Activated T-helper 17 cell treated with anti-CD3 and anti-CD28 coated beads, Interleukin-2, amount 50 U/mL, for 72 hours (primary cell): Measurements from ENCODE around the gene CHD2. TPM values are rescaled to one million over a fixed set of nuclear protein-coding genes. Genes with fewer than 3 reads are reported as not detected.
"Not testable (repeated sequence)": the region's sequence is repeated elsewhere in the genome, so short reads cannot be mapped to it uniquely, and the experiment has no call there.

Experiments
- ATAC-seq: fragments of 150-1000 bp; cut with Tn5 transposase; replicated peaks from 2 replicates; pipeline ENCODE4 v1.10.0; 2021; ENCODE audit warnings: mild to moderate bottlenecking, moderate library complexity
- H3K27ac Mint-ChIP-seq: one replicate; pipeline ENCODE4 v1.8.0; 2022; ENCODE audit warnings: mixed read lengths
- H3K27me3 Mint-ChIP-seq: one replicate; pipeline ENCODE4 v1.8.0; 2022; ENCODE audit warnings: mixed read lengths
- H3K36me3 Mint-ChIP-seq: one replicate; pipeline ENCODE4 v1.8.0; 2022; ENCODE audit warnings: low read depth, mild to moderate bottlenecking, mixed read lengths
- H3K4me1 Mint-ChIP-seq: one replicate; pipeline ENCODE4 v1.8.0; 2022; ENCODE audit warnings: mixed read lengths
- H3K4me3 Mint-ChIP-seq: one replicate; pipeline ENCODE4 v1.8.0; 2022; ENCODE audit warnings: mild to moderate bottlenecking, mixed read lengths
- H3K9me3 Mint-ChIP-seq: one replicate; pipeline ENCODE4 v1.8.0; 2022; ENCODE audit warnings: mixed read lengths
- total RNA-seq, 2 donors: library from RNA; stranded (reverse); gene quantifications; one replicate each; pipeline ENCODE4 v1.2.3, GENCODE V29; 2022

The CHD2 gene
- total RNA-seq, 2 donors from 2014 or later, result 159 to 357 TPM

DNA sequence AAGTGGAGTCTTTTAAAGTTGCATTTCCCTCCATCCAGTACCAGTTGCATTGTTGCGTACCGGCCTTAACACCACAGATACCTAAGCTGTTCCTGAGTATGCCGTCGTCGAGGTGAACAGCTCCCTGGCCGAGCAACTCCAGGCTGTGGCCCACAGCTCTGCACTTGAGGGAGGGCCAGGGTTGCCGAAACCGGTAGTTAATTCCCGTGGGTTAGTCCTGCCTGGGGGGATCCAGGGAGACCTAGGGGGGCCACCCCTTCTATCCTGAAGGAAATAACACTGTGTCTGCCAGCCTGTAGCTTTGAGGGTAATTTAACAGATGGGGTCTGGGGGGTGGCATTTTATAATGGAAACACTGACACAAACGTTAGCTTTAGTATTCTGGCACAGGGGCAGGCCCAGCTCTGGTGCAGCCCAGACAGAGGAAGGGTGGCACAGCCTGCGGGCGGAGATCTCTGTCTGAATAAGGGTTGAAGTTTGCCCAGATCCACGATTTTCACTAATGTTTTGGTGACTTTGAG lies 128.0 kb downstream of the CHD2 start:
- H3K4me1 Mint-ChIP-seq, result peaks cover 29% of the 10 kb centered on the region
- peak overlapping the region; percentile 87 for H3K27ac Mint-ChIP-seq
- H3K4me3 Mint-ChIP-seq, result peak overlapping the region; percentile 1
- H3K9me3 Mint-ChIP-seq, result no peaks in the 10 kb centered on the region
- ATAC-seq, result no peak
- no peaks in the 10 kb centered on the region for H3K27me3 Mint-ChIP-seq
- peaks cover 7% of the 10 kb centered on the region for H3K36me3 Mint-ChIP-seq

- Mint-ChIP-seq H3K4me3 (peak overlapping the region; percentile 1), H3K9me3 (no peaks in the 10 kb centered on the region), H3K27me3 (no peaks in the 10 kb centered on the region), H3K36me3 (peaks cover 7% of the 10 kb centered on the region), H3K27ac (peak overlapping the region; percentile 87), H3K4me1 (peaks cover 25% of the 10 kb centered on the region)
- peak; percentile 15 for ATAC-seq
Measured at GRCh38 chr15:93028632-93029213, 128.6 kb downstream of the CHD2 start.

GRCh38 chr15:93029214-93029835 lies 129.2 kb downstream of the CHD2 start:
- peaks cover 23% of the 10 kb centered on the region for H3K4me1 Mint-ChIP-seq
- no peaks in the 10 kb centered on the region for H3K27me3 Mint-ChIP-seq
- peaks cover 7% of the 10 kb centered on the region for H3K36me3 Mint-ChIP-seq
- H3K27ac Mint-ChIP-seq, result peak overlapping the region; percentile 87
- ATAC-seq, result no peak
- H3K4me3 Mint-ChIP-seq, result peak overlapping the region; percentile 11
- no peaks in the 10 kb centered on the region for H3K9me3 Mint-ChIP-seq

DNA sequence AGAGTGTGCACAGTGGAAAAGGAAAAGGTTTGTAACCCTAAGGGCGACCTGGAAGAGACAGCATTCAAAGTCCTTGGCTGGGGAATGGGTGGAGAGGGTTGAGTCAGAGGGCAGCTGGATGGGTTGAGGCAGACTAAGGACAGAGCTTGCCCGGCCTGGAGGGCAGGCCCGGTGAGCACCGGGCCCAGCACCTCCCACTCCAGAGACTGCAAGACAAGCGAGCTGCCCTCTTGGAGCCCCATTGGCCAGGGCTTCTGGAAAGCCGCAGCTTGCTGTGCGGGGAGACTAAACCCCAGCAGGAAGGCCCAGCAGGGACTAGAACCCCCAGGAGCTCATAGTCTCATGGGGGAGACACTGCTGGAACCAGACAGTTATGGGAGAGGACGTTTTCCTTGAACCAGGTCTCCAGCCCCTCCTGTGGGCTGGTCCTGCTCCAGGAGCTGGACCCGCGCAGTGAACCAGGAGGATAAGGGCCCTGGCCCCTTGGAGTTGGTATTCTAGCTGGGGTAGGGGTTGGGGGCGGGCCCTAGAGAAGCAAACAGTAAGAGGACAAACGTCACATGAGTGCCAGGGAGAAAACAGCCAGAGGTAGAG lies 129.8 kb downstream of the CHD2 start:
- peak; percentile 17 for ATAC-seq
- H3K4me3 Mint-ChIP-seq, result peak overlapping the region; percentile 11
- H3K4me1 Mint-ChIP-seq, result peaks cover 17% of the 10 kb centered on the region
- peaks cover 7% of the 10 kb centered on the region for H3K36me3 Mint-ChIP-seq
- H3K27me3 Mint-ChIP-seq, result no peaks in the 10 kb centered on the region
- peak overlapping the region; percentile 87 for H3K27ac Mint-ChIP-seq
- H3K9me3 Mint-ChIP-seq, result no peaks in the 10 kb centered on the region

DNA sequence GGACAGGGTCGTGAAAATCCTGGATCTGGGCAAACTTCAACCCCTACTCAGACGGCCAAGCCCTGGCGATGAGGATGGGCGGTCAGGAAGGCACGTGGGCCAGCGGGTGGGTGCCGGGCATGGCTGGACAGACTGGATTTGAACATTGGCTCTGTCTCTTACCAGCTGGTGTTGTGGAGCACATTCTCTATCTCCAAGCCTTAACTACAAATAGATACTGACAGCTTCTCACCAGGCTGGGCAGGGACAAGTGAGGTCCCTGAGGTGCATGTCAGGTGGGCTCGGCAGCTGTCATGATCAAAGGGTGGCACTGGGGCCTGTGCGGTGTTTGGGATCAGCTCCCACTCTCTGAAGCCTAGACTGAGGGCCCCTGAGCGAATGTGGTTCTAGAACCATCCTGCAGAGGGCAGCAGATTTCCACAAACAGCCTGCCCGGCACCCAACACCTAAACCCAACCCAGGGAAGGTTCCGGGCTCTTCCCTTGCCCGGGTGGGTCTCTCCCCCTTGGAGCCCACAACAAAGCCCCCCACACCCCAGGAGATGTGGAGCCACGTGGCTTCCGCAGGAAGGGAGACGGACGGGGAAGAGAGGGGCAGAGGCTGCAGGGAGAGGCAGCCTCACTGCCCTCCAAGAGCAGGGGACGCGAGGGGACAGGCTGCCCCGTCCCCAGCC lies 130.4 kb downstream of the CHD2 start:
- Mint-ChIP-seq H3K4me3 (peak overlapping the region; percentile 11), H3K36me3 (peaks cover 7% of the 10 kb centered on the region), H3K9me3 (no peaks in the 10 kb centered on the region), H3K4me1 (peaks cover 15% of the 10 kb centered on the region), H3K27ac (peak overlapping the region; percentile 87), H3K27me3 (no peaks in the 10 kb centered on the region)
- peak; percentile 76 for ATAC-seq

- no peak overlapping the region for H3K4me3 Mint-ChIP-seq
- peak overlapping the region; percentile 73 for H3K27ac Mint-ChIP-seq
- no peak for ATAC-seq
- no peaks in the 10 kb centered on the region for H3K27me3 Mint-ChIP-seq
- peaks cover 17% of the 10 kb centered on the region for H3K4me1 Mint-ChIP-seq
- no peaks in the 10 kb centered on the region for H3K9me3 Mint-ChIP-seq
- peaks cover 7% of the 10 kb centered on the region for H3K36me3 Mint-ChIP-seq
Measured at GRCh38 chr15:93031103-93031464, 131.0 kb downstream of the CHD2 start.

DNA sequence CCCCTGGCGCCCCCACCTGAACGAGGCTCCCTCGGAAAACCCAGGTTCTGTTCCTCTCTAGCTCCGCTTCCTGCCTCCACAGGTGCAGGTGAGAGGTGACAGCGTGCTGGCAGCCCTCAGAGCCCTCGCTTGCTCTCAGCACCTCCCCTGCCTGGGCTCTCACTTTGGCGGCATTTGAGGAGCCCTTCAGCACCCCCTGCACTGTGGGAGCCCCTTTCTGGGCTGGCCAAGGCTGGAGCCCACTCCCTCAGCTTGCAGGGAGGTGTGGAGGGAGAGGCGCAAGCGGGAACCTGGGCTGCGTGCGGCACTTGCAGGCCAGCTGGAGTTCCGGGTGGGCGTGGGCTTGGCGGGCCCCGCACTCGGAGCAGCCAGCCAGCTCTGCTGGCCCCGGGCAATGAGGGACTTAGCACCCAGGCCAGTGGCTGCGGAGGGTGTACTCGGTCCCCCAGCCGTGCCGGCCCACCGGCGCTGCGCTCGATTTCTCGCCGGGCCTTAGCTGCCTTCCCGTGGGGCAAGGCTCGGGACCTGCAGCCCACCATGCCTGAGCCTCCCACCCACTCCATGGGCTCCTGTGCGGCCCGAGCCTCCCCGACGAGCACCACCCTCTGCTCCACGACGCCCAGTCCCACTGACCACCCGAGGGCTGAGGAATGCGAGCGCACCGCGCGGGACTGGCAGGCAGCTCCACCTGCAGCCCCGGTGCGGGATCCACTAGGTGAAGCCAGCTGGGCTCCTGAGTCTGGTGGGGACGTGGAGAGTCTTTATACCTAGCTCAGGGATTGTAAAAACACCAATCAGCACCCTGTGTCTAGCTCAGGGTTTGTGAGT lies 131.6 kb downstream of the CHD2 start:
- Mint-ChIP-seq H3K27ac (peak overlapping the region; percentile 73), H3K4me1 (peaks cover 19% of the 10 kb centered on the region)
- not testable (repeated sequence) for H3K4me3 Mint-ChIP-seq, H3K27me3 Mint-ChIP-seq, ATAC-seq, H3K36me3 Mint-ChIP-seq, H3K9me3 Mint-ChIP-seq

DNA sequence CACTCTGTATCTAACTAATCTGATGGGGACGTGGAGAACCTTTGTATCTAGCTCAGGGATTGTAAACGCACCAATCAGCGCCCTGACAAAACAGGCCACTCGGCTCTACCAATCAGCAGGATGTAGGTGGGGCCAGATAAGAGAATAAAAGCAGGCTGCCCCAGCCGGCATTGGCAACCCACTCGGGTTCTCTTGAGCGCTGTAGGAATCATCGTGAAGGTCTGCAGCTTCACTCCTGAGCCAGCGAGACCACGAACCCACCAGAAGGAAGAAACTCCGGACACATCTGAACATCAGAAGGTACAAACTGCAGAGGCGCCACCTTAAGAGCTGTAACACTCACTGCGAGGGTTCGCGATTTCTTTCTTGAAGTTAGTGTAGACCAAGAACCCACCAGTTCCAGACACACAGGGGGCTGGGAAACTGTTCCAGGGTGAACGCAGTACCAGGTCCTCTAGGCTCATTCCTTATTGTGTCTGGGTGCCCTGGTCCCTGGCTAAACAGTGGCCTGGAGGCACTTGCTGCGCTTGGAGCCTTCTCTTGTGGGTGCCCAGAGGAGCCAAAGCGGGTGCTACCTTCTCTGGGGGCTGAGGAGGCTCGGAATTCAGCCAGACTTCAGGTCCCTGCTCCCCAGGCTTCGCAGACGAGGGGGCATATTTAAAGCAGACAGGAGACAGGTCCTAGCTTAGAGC lies 132.5 kb downstream of the CHD2 start:
- ATAC-seq, H3K4me3 Mint-ChIP-seq, H3K9me3 Mint-ChIP-seq, H3K27me3 Mint-ChIP-seq, H3K36me3 Mint-ChIP-seq, H3K27ac Mint-ChIP-seq: not testable (repeated sequence)
- H3K4me1 Mint-ChIP-seq, result peaks cover 19% of the 10 kb centered on the region

DNA sequence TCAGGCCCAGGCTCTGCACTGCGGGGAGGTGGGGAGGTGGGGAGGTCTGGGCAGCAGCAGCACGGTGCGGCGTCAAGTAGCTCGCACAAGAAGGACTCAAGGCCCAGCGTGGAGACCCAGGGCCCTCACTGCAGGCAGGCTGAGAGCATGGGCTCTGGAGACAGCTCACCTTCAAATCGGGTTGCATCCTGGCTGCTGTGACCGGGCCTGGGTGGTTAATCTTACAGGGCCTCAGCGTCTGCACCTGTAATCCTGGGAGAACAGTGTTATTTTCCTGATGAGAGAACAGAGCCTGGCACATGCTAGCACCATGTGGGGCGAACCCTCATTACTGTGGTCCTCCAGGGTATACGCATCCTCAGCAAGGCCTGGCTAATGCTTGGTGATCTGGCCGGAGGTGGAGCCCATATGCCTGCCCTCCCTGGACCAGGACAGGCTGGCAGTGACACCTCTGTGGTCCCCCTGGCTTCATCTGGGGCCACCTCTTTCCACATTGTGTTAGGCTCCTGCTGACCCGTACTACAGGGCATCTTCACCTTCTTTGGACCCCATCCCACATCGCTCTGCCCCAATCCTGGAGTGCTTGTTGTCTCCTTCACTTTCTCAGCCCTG lies 133.4 kb downstream of the CHD2 start:
- H3K9me3 Mint-ChIP-seq, result no peaks in the 10 kb centered on the region
- ATAC-seq, result no peak
- H3K27me3 Mint-ChIP-seq, result no peaks in the 10 kb centered on the region
- H3K4me3 Mint-ChIP-seq, result no peak overlapping the region
- no peak overlapping the region for H3K27ac Mint-ChIP-seq
- no peaks in the 10 kb centered on the region for H3K36me3 Mint-ChIP-seq
- H3K4me1 Mint-ChIP-seq, result peaks cover 19% of the 10 kb centered on the region

DNA sequence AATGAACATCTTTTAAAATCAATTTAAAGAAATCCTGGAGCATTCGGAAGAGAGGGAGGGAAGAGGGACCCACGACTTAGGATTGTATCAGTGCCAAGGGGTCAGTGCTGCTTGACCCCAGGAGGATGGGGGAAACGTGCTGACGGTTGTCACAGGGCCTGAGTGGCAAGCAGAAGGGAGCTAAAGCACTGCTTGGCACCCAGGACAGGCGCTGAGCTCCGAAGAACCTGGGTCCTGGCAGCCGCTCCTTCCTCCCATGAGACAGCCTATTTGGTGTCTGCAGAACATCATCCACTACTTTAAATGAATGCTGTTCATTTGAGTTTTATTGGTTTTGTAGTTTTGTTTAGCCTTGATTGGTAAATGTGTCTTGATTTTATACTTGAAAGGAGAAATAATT lies 134.4 kb downstream of the CHD2 start:
- Mint-ChIP-seq H3K4me3 (no peak overlapping the region), H3K36me3 (no peaks in the 10 kb centered on the region), H3K9me3 (no peaks in the 10 kb centered on the region), H3K27ac (peak overlapping the region; percentile 11), H3K27me3 (no peaks in the 10 kb centered on the region), H3K4me1 (peaks cover 16% of the 10 kb centered on the region)
- ATAC-seq, result no peak

DNA sequence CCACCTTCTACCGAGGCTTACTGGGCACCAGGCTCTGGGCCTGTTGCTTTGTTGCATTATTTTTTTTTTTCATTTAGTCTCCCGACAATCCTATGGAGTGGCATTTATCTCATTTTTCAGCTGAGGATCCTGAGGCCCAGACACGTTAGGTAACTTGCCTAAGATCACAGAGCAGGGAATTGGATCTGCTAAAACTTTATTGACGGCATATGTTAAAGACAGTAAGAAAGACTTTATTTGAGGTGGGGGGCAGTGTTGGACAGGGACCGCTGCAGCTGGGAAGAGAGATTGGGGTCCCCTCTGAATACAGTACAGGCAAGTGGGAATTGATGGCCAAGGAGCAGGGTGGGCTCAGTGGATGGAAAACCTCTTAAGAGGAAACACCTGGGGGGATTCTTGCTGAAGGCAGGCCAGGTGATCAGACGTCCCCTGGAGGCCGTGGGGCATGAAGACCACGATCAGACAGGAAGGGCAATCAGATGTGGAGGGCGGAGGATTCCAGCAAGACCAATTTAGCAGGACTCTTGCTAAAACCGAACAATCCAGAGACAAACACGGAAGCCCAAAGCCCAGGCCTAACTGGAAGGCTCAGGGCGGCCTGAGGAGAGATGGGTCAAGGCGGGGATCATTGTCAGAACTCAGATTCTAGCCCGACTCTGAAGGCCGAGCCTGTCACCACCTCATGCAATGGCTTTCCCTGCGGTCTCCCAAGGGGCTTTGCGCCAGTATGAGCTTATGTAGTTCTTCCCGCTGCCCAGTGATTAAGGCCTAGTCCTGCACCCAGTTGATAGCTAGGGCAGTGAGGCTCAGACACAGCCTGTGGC lies 135.2 kb downstream of the CHD2 start:
- Mint-ChIP-seq H3K4me3 (no peak overlapping the region), H3K27me3 (no peaks in the 10 kb centered on the region)
- peak; percentile 16 for ATAC-seq

GRCh38 chr15:93035953-93036810 lies 136.1 kb downstream of the CHD2 start:
- peaks cover 4% of the 10 kb centered on the region for H3K4me1 Mint-ChIP-seq
- ATAC-seq, result peak; percentile 76
- H3K9me3 Mint-ChIP-seq, result no peaks in the 10 kb centered on the region
- peak overlapping the region; percentile 41 for H3K4me3 Mint-ChIP-seq
- H3K27me3 Mint-ChIP-seq, result no peaks in the 10 kb centered on the region
- H3K36me3 Mint-ChIP-seq, result no peaks in the 10 kb centered on the region
- H3K27ac Mint-ChIP-seq, result peak overlapping the region; percentile 39

More for the DNA sequence above, 135.2 kb downstream of the CHD2 start:
- Mint-ChIP-seq H3K4me1 (peaks cover 8% of the 10 kb centered on the region), H3K27ac (peak overlapping the region; percentile 11), H3K9me3 (no peaks in the 10 kb centered on the region), H3K36me3 (no peaks in the 10 kb centered on the region)
